Activated naive CD4-positive, alpha-beta T cell treated with anti-CD3 and anti-CD28 coated beads, Interleukin-2, amount 50 U/mL, for 24 hours (primary cell): Measurements from ENCODE around the gene OR51L1.

ENCODE experiments used
- H3K27ac Mint-ChIP-seq: one replicate; pipeline ENCODE4 v1.8.0; 2021; ENCODE audit warnings: mild to moderate bottlenecking, mixed read lengths
- H3K27me3 Mint-ChIP-seq: one replicate; pipeline ENCODE4 v1.8.0; 2021; ENCODE audit warnings: mixed read lengths
- H3K36me3 Mint-ChIP-seq: one replicate; pipeline ENCODE4 v1.8.0; 2021; ENCODE audit warnings: mixed read lengths
- H3K4me1 Mint-ChIP-seq: one replicate; pipeline ENCODE4 v1.8.0; 2021; ENCODE audit warnings: mixed read lengths
- H3K4me3 Mint-ChIP-seq: one replicate; pipeline ENCODE4 v1.8.0; 2021; ENCODE audit warnings: mild to moderate bottlenecking, mixed read lengths
- H3K9me3 Mint-ChIP-seq: one replicate; pipeline ENCODE4 v1.8.0; 2021; ENCODE audit warnings: mixed read lengths

Gene OR51L1

GRCh38 chr11:5036669-5037068 lies 42.0 kb downstream of the OR51L1 start:
- H3K36me3 Mint-ChIP-seq = no peaks in the 10 kb centered on the region
- no peaks in the 10 kb centered on the region for H3K4me1 Mint-ChIP-seq

DNA sequence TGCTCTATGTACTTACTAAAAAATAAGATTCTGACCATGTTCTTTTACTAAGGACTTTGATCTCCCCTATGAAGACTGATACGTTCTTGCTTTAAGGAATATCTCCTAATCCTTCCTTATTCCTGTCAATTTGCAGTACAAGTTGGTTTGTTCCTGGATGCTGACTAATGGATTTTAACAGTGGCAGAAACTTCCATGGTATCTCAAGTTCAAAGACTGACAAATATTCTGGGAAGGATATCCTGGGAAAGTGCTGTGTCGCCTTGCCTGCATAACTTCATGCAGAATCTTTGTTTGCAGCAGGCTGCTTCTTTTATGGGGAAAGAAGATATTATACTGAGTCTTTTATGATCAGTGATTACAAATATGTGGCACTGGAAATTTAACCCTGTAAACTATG lies 43.3 kb downstream of the OR51L1 start:
- H3K36me3 Mint-ChIP-seq = no peaks in the 10 kb centered on the region
- H3K27ac Mint-ChIP-seq = no peak overlapping the region
- H3K9me3 Mint-ChIP-seq = no peaks in the 10 kb centered on the region
- H3K27me3 Mint-ChIP-seq = peaks cover 3% of the 10 kb centered on the region
- no peak overlapping the region for H3K4me3 Mint-ChIP-seq
- H3K4me1 Mint-ChIP-seq = no peaks in the 10 kb centered on the region

More at GRCh38 chr11:5036669-5037068, 42.0 kb downstream of the OR51L1 start:
- Mint-ChIP-seq H3K9me3 (no peaks in the 10 kb centered on the region), H3K4me3 (no peak overlapping the region), H3K27me3 (peaks cover 3% of the 10 kb centered on the region), H3K27ac (no peak overlapping the region)

DNA sequence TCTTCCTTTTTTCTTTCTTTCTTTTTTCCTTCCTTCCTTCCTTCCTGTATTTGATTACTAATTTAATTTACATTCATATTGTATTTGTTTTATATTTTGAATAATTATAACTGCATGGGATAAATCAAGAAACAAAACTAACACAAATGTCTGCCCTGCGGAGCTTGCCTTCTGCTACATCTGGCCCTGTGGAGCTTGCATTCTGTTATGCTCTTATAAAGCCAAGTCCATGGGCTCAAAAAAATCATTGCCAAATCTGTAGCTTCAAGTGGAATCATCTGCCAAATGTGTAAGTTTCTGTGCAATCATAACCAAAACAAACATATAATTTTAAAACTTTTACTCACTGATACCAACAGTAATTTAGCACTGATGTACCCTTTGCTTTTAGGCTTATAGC lies 43.7 kb downstream of the OR51L1 start:
- no peaks in the 10 kb centered on the region for H3K9me3 Mint-ChIP-seq
- no peaks in the 10 kb centered on the region for H3K36me3 Mint-ChIP-seq
- H3K27ac Mint-ChIP-seq = no peak overlapping the region
- H3K27me3 Mint-ChIP-seq = peaks cover 3% of the 10 kb centered on the region
- no peak overlapping the region for H3K4me3 Mint-ChIP-seq
- H3K4me1 Mint-ChIP-seq = no peaks in the 10 kb centered on the region

DNA sequence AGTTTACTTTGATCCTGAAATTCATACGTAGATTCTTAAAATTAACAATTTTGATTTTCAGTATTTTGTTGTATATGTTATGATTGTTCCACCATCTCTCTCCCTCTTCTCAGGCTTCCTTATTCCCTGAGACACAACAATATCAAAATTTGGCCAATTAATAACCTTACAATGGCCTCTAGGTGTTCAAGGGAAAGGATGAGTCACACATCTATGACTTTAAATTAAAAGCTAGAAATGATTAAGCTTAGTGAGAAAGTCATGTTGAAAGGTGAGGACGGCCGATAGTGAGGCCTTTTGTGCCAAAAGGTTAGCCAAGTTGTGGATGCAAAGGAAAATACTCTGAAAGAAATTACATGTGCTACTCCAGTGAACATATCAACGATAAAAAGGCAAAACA lies 46.2 kb downstream of the OR51L1 start:
- no peak overlapping the region for H3K27ac Mint-ChIP-seq
- no peaks in the 10 kb centered on the region for H3K9me3 Mint-ChIP-seq
- H3K4me1 Mint-ChIP-seq = no peaks in the 10 kb centered on the region
- H3K36me3 Mint-ChIP-seq = no peaks in the 10 kb centered on the region
- no peak overlapping the region for H3K4me3 Mint-ChIP-seq
- H3K27me3 Mint-ChIP-seq = peaks cover 3% of the 10 kb centered on the region

- Mint-ChIP-seq H3K4me3 (no peak overlapping the region), H3K27ac (no peak overlapping the region), H3K4me1 (no peaks in the 10 kb centered on the region), H3K27me3 (peaks cover 3% of the 10 kb centered on the region), H3K9me3 (no peaks in the 10 kb centered on the region), H3K36me3 (no peaks in the 10 kb centered on the region)
Measured at GRCh38 chr11:5042091-5042490, 47.4 kb downstream of the OR51L1 start.

DNA sequence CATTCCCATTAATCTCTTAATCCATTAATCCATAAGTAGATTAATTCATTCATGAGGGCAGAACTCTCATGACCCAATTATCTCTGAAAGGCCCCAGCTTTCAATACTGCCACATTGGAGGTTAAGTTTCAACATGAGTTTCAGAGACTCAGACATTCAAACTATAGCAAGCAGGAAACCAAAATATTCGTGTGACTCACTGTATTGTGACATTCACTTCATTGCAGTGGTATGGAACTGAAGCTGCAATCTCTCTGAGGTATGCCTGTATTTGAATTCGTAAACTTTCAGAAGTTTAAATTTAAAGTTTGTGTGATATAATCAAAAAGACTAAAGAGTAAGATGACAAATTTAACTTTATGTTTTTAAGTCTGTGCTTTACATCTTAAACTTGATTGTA lies 48.7 kb downstream of the OR51L1 start:
- H3K27ac Mint-ChIP-seq = no peak overlapping the region
- H3K9me3 Mint-ChIP-seq = peaks cover 4% of the 10 kb centered on the region
- H3K36me3 Mint-ChIP-seq = no peaks in the 10 kb centered on the region
- H3K27me3 Mint-ChIP-seq = peaks cover 3% of the 10 kb centered on the region
- H3K4me1 Mint-ChIP-seq = no peaks in the 10 kb centered on the region
- H3K4me3 Mint-ChIP-seq = no peak overlapping the region

- peaks cover 4% of the 10 kb centered on the region for H3K9me3 Mint-ChIP-seq
- H3K36me3 Mint-ChIP-seq = no peaks in the 10 kb centered on the region
- H3K4me3 Mint-ChIP-seq = no peak within 1 kb of the TSS
- no peaks in the 10 kb centered on the region for H3K4me1 Mint-ChIP-seq
- H3K27me3 Mint-ChIP-seq = no peaks in the 10 kb centered on the region
- no peak within 1 kb of the TSS for H3K27ac Mint-ChIP-seq
Measured at GRCh38 chr11:5046226-5046625, 51.6 kb downstream of the OR51L1 start, which contains the start of gene OR52J3. Gene OR52J3, plus strand, starts transcription at chr11:5046526. Its CDS starts 0 bp downstream, at chr11:5046526.

GRCh38 chr11:5046754-5047330 lies 52.2 kb downstream of the OR51L1 start:
- no peaks in the 10 kb centered on the region for H3K27me3 Mint-ChIP-seq
- H3K4me1 Mint-ChIP-seq = no peaks in the 10 kb centered on the region
- H3K9me3 Mint-ChIP-seq = peaks cover 4% of the 10 kb centered on the region
- no peak overlapping the region for H3K27ac Mint-ChIP-seq
- no peaks in the 10 kb centered on the region for H3K36me3 Mint-ChIP-seq
- no peak overlapping the region for H3K4me3 Mint-ChIP-seq
